Measurements from ENCODE around the gene MCC.

Gene MCC

GRCh38 chr5:113151641-113152379 is 336.4 kb downstream of the MCC start:
- Histone ChIP-seq H3K4me1 (ENCODE audit: control insufficient read depth in 1 of 2, insufficient read depth in 2 of 2, low read length in 2 of 2) (no peaks in the 10 kb centered on the region), H3K9me3 (ENCODE audit: control insufficient read depth in 1 of 2, low read length in 2 of 2) (no peaks in the 10 kb centered on the region), H3K4me3 (ENCODE audit: low read depth in 1 of 2, low read length in 2 of 2) (no peak overlapping the region), H3K27ac (ENCODE audit: low read length) (no peak overlapping the region), H3K27me3 (ENCODE audit: low read depth, low read length) (no peaks in the 10 kb centered on the region), H3K36me3 (ENCODE audit: control insufficient read depth in 1 of 2, insufficient read depth in 2 of 2, low read length in 2 of 2) (no peaks in the 10 kb centered on the region)

DNA sequence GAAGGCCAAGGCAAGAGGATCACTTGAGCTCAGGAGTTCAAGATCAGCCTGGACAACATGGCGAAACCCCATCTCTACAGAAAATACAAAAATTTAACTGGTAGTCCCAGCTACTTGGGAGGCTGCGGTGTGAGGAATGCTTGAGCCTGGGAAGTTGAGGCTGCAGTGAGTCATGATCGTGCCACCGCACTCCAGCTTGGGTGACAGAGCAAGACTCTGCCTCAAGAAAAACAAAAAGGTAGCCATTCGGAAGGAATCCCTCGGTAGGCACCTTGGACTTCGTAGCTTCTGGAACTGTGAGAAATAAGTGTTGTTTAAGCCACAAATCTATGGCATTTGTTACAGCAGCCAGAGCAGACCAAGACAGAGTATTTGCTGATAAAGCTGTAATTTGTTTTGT is 337.4 kb downstream of the MCC start:
- H3K27me3 ChIP-seq (ENCODE audit: low read depth, low read length) = no peaks in the 10 kb centered on the region
- H3K36me3 ChIP-seq (ENCODE audit: control insufficient read depth in 1 of 2, insufficient read depth in 2 of 2, low read length in 2 of 2) = no peaks in the 10 kb centered on the region
- H3K27ac ChIP-seq (ENCODE audit: low read length) = no peak overlapping the region
- no peaks in the 10 kb centered on the region for H3K9me3 ChIP-seq (ENCODE audit: control insufficient read depth in 1 of 2, low read length in 2 of 2)
- no peaks in the 10 kb centered on the region for H3K4me1 ChIP-seq (ENCODE audit: control insufficient read depth in 1 of 2, insufficient read depth in 2 of 2, low read length in 2 of 2)
- no peak overlapping the region for H3K4me3 ChIP-seq (ENCODE audit: low read depth in 1 of 2, low read length in 2 of 2)

DNA sequence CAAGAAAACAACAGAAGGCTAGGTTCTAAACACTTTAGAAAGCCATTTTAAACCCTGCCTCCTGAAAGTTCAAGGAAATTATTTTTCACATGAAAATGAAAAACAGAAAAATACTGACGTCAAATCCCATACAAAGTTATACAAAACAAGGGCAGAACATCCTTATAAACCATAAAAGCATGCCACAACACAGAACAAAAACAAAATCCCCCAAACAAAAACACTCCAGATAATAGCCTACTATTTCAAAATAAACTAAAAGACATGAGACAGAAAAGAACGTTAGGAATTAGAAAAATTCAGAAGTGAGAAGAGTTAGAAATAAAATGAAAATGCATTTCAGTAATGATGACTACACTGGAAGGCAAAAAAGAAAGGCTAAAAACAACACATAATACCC is 338.0 kb downstream of the MCC start:
- no peak overlapping the region for H3K4me3 ChIP-seq (ENCODE audit: low read depth in 1 of 2, low read length in 2 of 2)
- no peaks in the 10 kb centered on the region for H3K27me3 ChIP-seq (ENCODE audit: low read depth, low read length)
- H3K36me3 ChIP-seq (ENCODE audit: control insufficient read depth in 1 of 2, insufficient read depth in 2 of 2, low read length in 2 of 2) = no peaks in the 10 kb centered on the region
- H3K9me3 ChIP-seq (ENCODE audit: control insufficient read depth in 1 of 2, low read length in 2 of 2) = no peaks in the 10 kb centered on the region
- no peaks in the 10 kb centered on the region for H3K4me1 ChIP-seq (ENCODE audit: control insufficient read depth in 1 of 2, insufficient read depth in 2 of 2, low read length in 2 of 2)
- H3K27ac ChIP-seq (ENCODE audit: low read length) = no peak overlapping the region

DNA sequence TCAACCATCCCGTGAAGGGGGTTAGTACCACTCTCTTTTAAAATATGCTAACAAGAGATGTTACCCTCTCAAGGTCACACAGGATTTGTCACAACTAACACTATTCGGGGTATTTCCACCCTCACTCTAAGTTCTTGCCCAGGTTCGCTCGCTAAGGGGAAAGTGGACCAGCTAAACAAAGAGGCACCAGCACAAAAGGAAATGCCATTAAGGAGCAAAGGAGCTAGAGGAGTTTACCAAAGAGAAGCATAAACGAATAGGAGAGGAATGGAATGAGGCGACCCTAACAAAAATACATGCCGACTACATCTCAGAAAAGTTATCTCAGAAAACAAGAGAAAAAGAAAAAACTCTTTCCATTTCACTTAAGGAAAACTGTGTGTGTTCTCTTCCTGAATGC is 340.7 kb downstream of the MCC start:
- no peaks in the 10 kb centered on the region for H3K9me3 ChIP-seq (ENCODE audit: control insufficient read depth in 1 of 2, low read length in 2 of 2)
- H3K4me3 ChIP-seq (ENCODE audit: low read depth in 1 of 2, low read length in 2 of 2) = no peak overlapping the region
- H3K27me3 ChIP-seq (ENCODE audit: low read depth, low read length) = no peaks in the 10 kb centered on the region
- no peaks in the 10 kb centered on the region for H3K36me3 ChIP-seq (ENCODE audit: control insufficient read depth in 1 of 2, insufficient read depth in 2 of 2, low read length in 2 of 2)
- no peaks in the 10 kb centered on the region for H3K4me1 ChIP-seq (ENCODE audit: control insufficient read depth in 1 of 2, insufficient read depth in 2 of 2, low read length in 2 of 2)
- H3K27ac ChIP-seq (ENCODE audit: low read length) = no peak overlapping the region

DNA sequence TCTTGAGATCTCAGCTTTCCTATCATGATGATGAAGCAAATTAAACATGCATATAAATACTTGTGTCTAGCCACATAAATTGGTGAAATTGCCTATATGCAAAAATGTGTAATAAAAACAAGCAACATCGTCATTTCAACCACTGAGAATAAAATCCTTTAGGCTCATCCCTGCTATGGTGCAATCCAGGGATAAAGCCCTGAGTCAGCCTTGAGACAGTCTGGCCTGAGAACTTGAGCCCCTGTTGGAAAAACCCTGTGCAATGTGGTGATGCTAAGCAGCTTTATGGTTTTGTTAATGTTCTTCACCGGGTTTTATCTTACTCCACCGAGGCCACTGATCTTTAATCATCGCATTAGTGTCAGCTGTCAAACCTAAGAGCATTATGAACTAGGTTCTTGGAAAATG is 341.1 kb downstream of the MCC start:
- Histone ChIP-seq H3K36me3 (ENCODE audit: control insufficient read depth in 1 of 2, insufficient read depth in 2 of 2, low read length in 2 of 2) (no peaks in the 10 kb centered on the region), H3K27ac (ENCODE audit: low read length) (no peak overlapping the region), H3K4me3 (ENCODE audit: low read depth in 1 of 2, low read length in 2 of 2) (no peak overlapping the region), H3K4me1 (ENCODE audit: control insufficient read depth in 1 of 2, insufficient read depth in 2 of 2, low read length in 2 of 2) (no peaks in the 10 kb centered on the region), H3K27me3 (ENCODE audit: low read depth, low read length) (no peaks in the 10 kb centered on the region), H3K9me3 (ENCODE audit: control insufficient read depth in 1 of 2, low read length in 2 of 2) (no peaks in the 10 kb centered on the region)

- Histone ChIP-seq H3K9me3 (ENCODE audit: control insufficient read depth in 1 of 2, low read length in 2 of 2) (no peaks in the 10 kb centered on the region), H3K27ac (ENCODE audit: low read length) (no peak overlapping the region), H3K4me1 (ENCODE audit: control insufficient read depth in 1 of 2, insufficient read depth in 2 of 2, low read length in 2 of 2) (no peaks in the 10 kb centered on the region), H3K27me3 (ENCODE audit: low read depth, low read length) (no peaks in the 10 kb centered on the region), H3K4me3 (ENCODE audit: low read depth in 1 of 2, low read length in 2 of 2) (no peak overlapping the region), H3K36me3 (ENCODE audit: control insufficient read depth in 1 of 2, insufficient read depth in 2 of 2, low read length in 2 of 2) (no peaks in the 10 kb centered on the region)
These were observed 342.4 kb downstream of the MCC start for GRCh38 chr5:113145757-113146387.

GRCh38 chr5:113142186-113142585 is 346.1 kb downstream of the MCC start:
- H3K4me3 ChIP-seq (ENCODE audit: low read depth in 1 of 2, low read length in 2 of 2) = no peak overlapping the region
- no peaks in the 10 kb centered on the region for H3K9me3 ChIP-seq (ENCODE audit: control insufficient read depth in 1 of 2, low read length in 2 of 2)
- no peak overlapping the region for H3K27ac ChIP-seq (ENCODE audit: low read length)
- no peaks in the 10 kb centered on the region for H3K4me1 ChIP-seq (ENCODE audit: control insufficient read depth in 1 of 2, insufficient read depth in 2 of 2, low read length in 2 of 2)
- no peaks in the 10 kb centered on the region for H3K36me3 ChIP-seq (ENCODE audit: control insufficient read depth in 1 of 2, insufficient read depth in 2 of 2, low read length in 2 of 2)
- H3K27me3 ChIP-seq (ENCODE audit: low read depth, low read length) = no peaks in the 10 kb centered on the region

- Histone ChIP-seq H3K9me3 (ENCODE audit: control insufficient read depth in 1 of 2, low read length in 2 of 2) (no peaks in the 10 kb centered on the region), H3K4me3 (ENCODE audit: low read depth in 1 of 2, low read length in 2 of 2) (no peak overlapping the region), H3K4me1 (ENCODE audit: control insufficient read depth in 1 of 2, insufficient read depth in 2 of 2, low read length in 2 of 2) (no peaks in the 10 kb centered on the region), H3K36me3 (ENCODE audit: control insufficient read depth in 1 of 2, insufficient read depth in 2 of 2, low read length in 2 of 2) (no peaks in the 10 kb centered on the region), H3K27ac (ENCODE audit: low read length) (no peak overlapping the region), H3K27me3 (ENCODE audit: low read depth, low read length) (no peaks in the 10 kb centered on the region)
These were observed 347.2 kb downstream of the MCC start for GRCh38 chr5:113140837-113141671.

- Histone ChIP-seq H3K36me3 (ENCODE audit: control insufficient read depth in 1 of 2, insufficient read depth in 2 of 2, low read length in 2 of 2) (no peaks in the 10 kb centered on the region), H3K4me1 (ENCODE audit: control insufficient read depth in 1 of 2, insufficient read depth in 2 of 2, low read length in 2 of 2) (no peaks in the 10 kb centered on the region), H3K27me3 (ENCODE audit: low read depth, low read length) (no peaks in the 10 kb centered on the region), H3K9me3 (ENCODE audit: control insufficient read depth in 1 of 2, low read length in 2 of 2) (no peaks in the 10 kb centered on the region), H3K4me3 (ENCODE audit: low read depth in 1 of 2, low read length in 2 of 2) (no peak overlapping the region), H3K27ac (ENCODE audit: low read length) (no peak overlapping the region)
These were observed 354.9 kb downstream of the MCC start for GRCh38 chr5:113133211-113133975.

DNA sequence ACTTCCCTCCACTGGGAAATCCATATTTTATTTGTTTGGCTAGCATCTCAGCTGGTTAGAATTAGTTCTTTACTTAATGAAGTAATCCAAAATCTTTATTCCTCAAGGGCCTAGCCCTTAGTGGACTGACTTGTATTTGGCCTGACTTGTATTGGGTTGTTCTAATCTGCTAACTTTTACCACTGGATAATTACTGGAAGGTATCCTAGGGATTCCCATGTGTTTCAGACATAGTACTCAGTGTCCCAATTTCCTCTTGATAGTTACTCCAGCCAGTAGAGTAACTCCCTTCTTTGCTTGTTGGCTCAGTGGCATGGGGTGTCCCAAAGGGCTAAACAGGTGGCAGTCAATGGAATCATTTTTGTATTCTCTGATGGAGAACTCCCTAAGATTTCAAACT is 355.7 kb downstream of the MCC start:
- H3K4me3 ChIP-seq (ENCODE audit: low read depth in 1 of 2, low read length in 2 of 2) = no peak overlapping the region

More for the DNA sequence above, 355.7 kb downstream of the MCC start:
- H3K36me3 ChIP-seq (ENCODE audit: control insufficient read depth in 1 of 2, insufficient read depth in 2 of 2, low read length in 2 of 2) = no peaks in the 10 kb centered on the region
- H3K4me1 ChIP-seq (ENCODE audit: control insufficient read depth in 1 of 2, insufficient read depth in 2 of 2, low read length in 2 of 2) = no peaks in the 10 kb centered on the region
- H3K27ac ChIP-seq (ENCODE audit: low read length) = no peak overlapping the region
- no peaks in the 10 kb centered on the region for H3K9me3 ChIP-seq (ENCODE audit: control insufficient read depth in 1 of 2, low read length in 2 of 2)
- no peaks in the 10 kb centered on the region for H3K27me3 ChIP-seq (ENCODE audit: low read depth, low read length)
